GM12891 (cell line): ENCODE results near the gene UQCC2.

Source experiments
- DNase-seq: peaks from one replicate; pipeline ENCODE4 v3.0.0; 2011; ENCODE audit warnings: low spot score; ENCODE audit not compliant: insufficient read length
- FAIRE-seq: peaks from 2 replicates; lab custom pipeline; 2011; peaks lifted over from hg19 to GRCh38; lab: Jason Lieb, UNC
- PAX5 ChIP-seq: IDR thresholded peaks from 2 replicates; pipeline ENCODE4 v1.6.1; 2011; ENCODE audit warnings: low read length, moderate library complexity, mild to moderate bottlenecking; ENCODE audit not compliant: insufficient read depth, severe bottlenecking
- POLR2A ChIP-seq: IDR thresholded peaks from 2 replicates; pipeline ENCODE4 v1.6.1; 2011; ENCODE audit warnings: low read depth, low read length, control low read depth
- POLR2AphosphoS5 ChIP-seq: IDR thresholded peaks from 2 replicates; pipeline ENCODE4 v1.6.1; 2011; ENCODE audit warnings: low read depth, low read length, control low read depth
- POU2F2 ChIP-seq: IDR thresholded peaks from 2 replicates; pipeline ENCODE4 v1.6.1; 2011; ENCODE audit warnings: low read depth, mild to moderate bottlenecking, control low read depth, low read length, moderate library complexity
- SPI1 ChIP-seq: IDR thresholded peaks from 2 replicates; pipeline ENCODE4 v1.6.1; 2011; ENCODE audit warnings: low read depth, low read length, control low read depth
- TAF1 ChIP-seq: IDR thresholded peaks from 2 replicates; pipeline ENCODE4 v1.6.1; 2011; ENCODE audit warnings: low read depth, low read length, control low read depth

The UQCC2 gene

GRCh38 chr6:33672808-33673207 lies 38.7 kb downstream of the UQCC2 start:
- TF ChIP-seq PAX5 (no peak), TAF1 (no peak), SPI1 (no peak), POLR2AphosphoS5 (no peak), POLR2A (no peak), POU2F2 (no peak)
- FAIRE-seq (no peak), DNase-seq (no peak)

- TF ChIP-seq POU2F2 = no peak
- TF ChIP-seq POLR2AphosphoS5 = no peak
- no peak for TF ChIP-seq PAX5
- TF ChIP-seq TAF1 = no peak
- no peak for TF ChIP-seq SPI1
- no peak for TF ChIP-seq POLR2A
- DNase-seq (no peak), FAIRE-seq (no peak)
Observed at GRCh38 chr6:33671744-33672072, 39.8 kb downstream of the UQCC2 start.

GRCh38 chr6:33670971-33671743 lies 40.3 kb downstream of the UQCC2 start:
- FAIRE-seq (no peak), DNase-seq (no peak)
- TF ChIP-seq POU2F2 (no peak), SPI1 (no peak), TAF1 (no peak), POLR2AphosphoS5 (no peak), POLR2A (no peak), PAX5 (no peak)

- DNase-seq = no peak
- peak; percentile 41 for FAIRE-seq
Observed at GRCh38 chr6:33670086-33670660, 41.3 kb downstream of the UQCC2 start.

GRCh38 chr6:33668914-33669313 lies 42.6 kb downstream of the UQCC2 start:
- TF ChIP-seq POLR2AphosphoS5 (no peak), SPI1 (peak; percentile 76)

More at GRCh38 chr6:33670086-33670660, 41.3 kb downstream of the UQCC2 start:
- TF ChIP-seq POU2F2 (no peak), PAX5 (no peak), POLR2A (no peak), POLR2AphosphoS5 (no peak), TAF1 (no peak)

GRCh38 chr6:33668328-33668727 lies 43.2 kb downstream of the UQCC2 start:
- DNase-seq = no peak
- FAIRE-seq = no peak
- TF ChIP-seq PAX5 (no peak), SPI1 (no peak), POLR2A (no peak)

More at GRCh38 chr6:33668914-33669313, 42.6 kb downstream of the UQCC2 start:
- FAIRE-seq (peak; percentile 69), DNase-seq (peak; percentile 73)

- no peak for FAIRE-seq
- no peak for TF ChIP-seq SPI1
- no peak for TF ChIP-seq POLR2AphosphoS5
- no peak for TF ChIP-seq TAF1
- no peak for TF ChIP-seq PAX5
- TF ChIP-seq POLR2A = no peak
- no peak for TF ChIP-seq POU2F2
- DNase-seq = no peak
Observed at GRCh38 chr6:33667776-33668175, 43.7 kb downstream of the UQCC2 start.

- FAIRE-seq (no peak), DNase-seq (no peak)
- TF ChIP-seq POLR2AphosphoS5 (no peak), SPI1 (no peak), PAX5 (no peak), POU2F2 (no peak), POLR2A (no peak), TAF1 (no peak)
Observed at GRCh38 chr6:33667072-33667471, 44.4 kb downstream of the UQCC2 start.

- no peak for TF ChIP-seq PAX5
- TF ChIP-seq TAF1 = no peak
- no peak for TF ChIP-seq POLR2A
- TF ChIP-seq SPI1 = no peak
- no peak for TF ChIP-seq POLR2AphosphoS5
- no peak for TF ChIP-seq POU2F2
- FAIRE-seq = no peak
- DNase-seq = no peak
Observed at GRCh38 chr6:33665957-33666356, 45.5 kb downstream of the UQCC2 start.

GRCh38 chr6:33664506-33665057 lies 46.9 kb downstream of the UQCC2 start:
- TF ChIP-seq POU2F2 (no peak), POLR2A (no peak), SPI1 (no peak), POLR2AphosphoS5 (no peak), TAF1 (no peak), PAX5 (no peak)
- FAIRE-seq = no peak

More at GRCh38 chr6:33664506-33665057, 46.9 kb downstream of the UQCC2 start:
- DNase-seq = no peak
